Transverse colon (tissue), 3 donors: ENCODE measurements around the gene SDK1.

Source experiments
- CTCF ChIP-seq, 5 experiments: fragments of 200-600 bp in 3 of 5; fragments of 450-650 bp in 2 of 5; sonication (generic) in 3 of 5; IDR thresholded peaks; 1 replicate in 2 of 5; 2 replicates in 3 of 5; pipeline ENCODE4 v1.5.1; 2016 to 2017; ENCODE audit warnings: antibody characterized with exemption in 5 of 5, inconsistent platforms in 3 of 5, mild to moderate bottlenecking in 2 of 5, moderate library complexity in 1 of 5
- POLR2A ChIP-seq: fragments of 450-650 bp; IDR thresholded peaks from one replicate; pipeline ENCODE4 v1.6.1; 2016; ENCODE audit warnings: antibody characterized with exemption, mild to moderate bottlenecking, moderate library complexity

GRCh38 chr7:3780525-3780924, 479.5 kb downstream of the SDK1 start:
- no peak for TF ChIP-seq CTCF (IDR thresholded peaks at IDR 0.05)
- no peak for TF ChIP-seq POLR2A
